Mucosa of descending colon (tissue), 3 donors: Measurements from ENCODE around the gene OLR1. TPM values are rescaled to one million over a fixed set of nuclear protein-coding genes. Genes with fewer than 3 reads are reported as not detected.
"Not testable (repeated sequence)": the region's sequence is repeated elsewhere in the genome, so short reads cannot be mapped to it uniquely, and the experiment has no call there.

Experiments used
- ATAC-seq: fragments of 200-7000 bp; cut with Tn5 transposase; one replicate; pipeline ENCODE4 v1.9.1; 2020; ENCODE audit warnings: mild to moderate bottlenecking, moderate library complexity
- DNase-seq, 3 donors: peaks; one replicate each; pipeline ENCODE4 v3.0.0-alpha.2; 2020
- H3K36me3 ChIP-seq: fragments of 200-600 bp; one replicate; pipeline ENCODE4 v1.8.0; 2021; ENCODE audit warnings: low read depth, mild to moderate bottlenecking
- H3K4me1 ChIP-seq: fragments of 200-600 bp; one replicate; pipeline ENCODE4 v1.8.0; 2021; ENCODE audit warnings: low read depth, mild to moderate bottlenecking
- H3K4me3 ChIP-seq: fragments of 200-600 bp; one replicate; pipeline ENCODE4 v1.8.0; 2021; ENCODE audit warnings: mild to moderate bottlenecking
- H3K9me3 ChIP-seq: fragments of 200-600 bp; one replicate; pipeline ENCODE4 v1.8.0; 2021; ENCODE audit warnings: mild to moderate bottlenecking
- CTCF ChIP-seq: fragments of 200-600 bp; IDR thresholded peaks from one replicate; pipeline ENCODE4 v1.8.0; 2022; ENCODE audit warnings: antibody characterized with exemption, mild to moderate bottlenecking
- intact Hi-C, 2 donors: fragments of 100-400 bp; cut with DNase I in 1 of 2; cut with micrococcal nuclease in 1 of 2; formaldehyde crosslinking; loops; one replicate each; pipeline versions ENCODE4 v1.11.0 to v1.11.1; 2022; cut with DNase I, micrococcal nuclease
- total RNA-seq, 3 donors: library from RNA; stranded (reverse); fragmentation: NEBNext Ultra II Directional in 2 of 3; extraction: Animal tissue kit (Norgen Biotek cat#: 25700) in 2 of 3; gene quantifications; one replicate each; pipeline versions ENCODE4 v1.2.1 to v1.2.4, GENCODE V29; 2021 to 2023
- donor health status: DM: no; HTN: no; CAD: no; lungs with moderate emphysema.
- donor health status: DM: no; HTN: no; CAD: no.
- donor health status: DM: no; HTN: yes; CAD: no.

The OLR1 gene
- total RNA-seq, 3 donors from 2014 or later: 0.63 TPM; not detected in 2

GRCh38 chr12:10196210-10196609, 24.3 kb upstream of the OLR1 start:
- H3K36me3 ChIP-seq: no peaks in the 10 kb centered on the region
- H3K4me3 ChIP-seq: no peak overlapping the region
- no peaks in the 10 kb centered on the region for H3K9me3 ChIP-seq
- no peak for TF ChIP-seq CTCF
- no peak for ATAC-seq
- H3K4me1 ChIP-seq: no peaks in the 10 kb centered on the region
- DNase-seq: no peak
- intact Hi-C loops: no loop called here

GRCh38 chr12:10194160-10194670, 22.3 kb upstream of the OLR1 start:
- no peaks in the 10 kb centered on the region for H3K4me1 ChIP-seq
- no peaks in the 10 kb centered on the region for H3K36me3 ChIP-seq
- no peak for ATAC-seq
- H3K4me3 ChIP-seq: no peak overlapping the region
- H3K9me3 ChIP-seq: no peaks in the 10 kb centered on the region
- no peak for DNase-seq
- no peak for TF ChIP-seq CTCF
- intact Hi-C loops: no loop called here

- no peaks in the 10 kb centered on the region for H3K36me3 ChIP-seq
- H3K9me3 ChIP-seq: no peaks in the 10 kb centered on the region
- no peak for TF ChIP-seq CTCF
- ATAC-seq: no peak
- intact Hi-C loops: loop anchor here in 1 of 2 donors (2.0 kb wide), 1 partner anchor 39 kb away; no protein-coding TSS in a partner anchor
- H3K4me1 ChIP-seq: no peaks in the 10 kb centered on the region
- no peak for DNase-seq
- no peak overlapping the region for H3K4me3 ChIP-seq
These were observed 19.9 kb upstream of the OLR1 start for GRCh38 chr12:10191865-10192264.

- Histone ChIP-seq H3K4me3 (no peak overlapping the region), H3K36me3 (no peaks in the 10 kb centered on the region), H3K4me1 (no peaks in the 10 kb centered on the region), H3K9me3 (no peaks in the 10 kb centered on the region)
- intact Hi-C loops: loop anchor here in 1 of 2 donors (2.0 kb wide), 1 partner anchor 38 kb away; no protein-coding TSS in a partner anchor
- ATAC-seq (peak; percentile 92), DNase-seq (peak in 2 of 3 donors; percentile 54 to 75)
- peak; percentile 46 for TF ChIP-seq CTCF
These were observed 18.8 kb upstream of the OLR1 start for GRCh38 chr12:10190558-10191388.

- Histone ChIP-seq H3K36me3 (no peaks in the 10 kb centered on the region), H3K4me1 (peaks cover 2% of the 10 kb centered on the region), H3K9me3 (no peaks in the 10 kb centered on the region), H3K4me3 (no peak overlapping the region)
- no peak for TF ChIP-seq CTCF
- ATAC-seq: no peak
- DNase-seq: no peak
- intact Hi-C loops: loop anchor here in 1 of 2 donors (2.0 kb wide), 1 partner anchor 37 kb away; no protein-coding TSS in a partner anchor
These were observed 17.7 kb upstream of the OLR1 start for GRCh38 chr12:10189653-10190052.

GRCh38 chr12:10186958-10187357, 15.0 kb upstream of the OLR1 start:
- intact Hi-C loops, H3K9me3 ChIP-seq, H3K4me3 ChIP-seq, DNase-seq, H3K4me1 ChIP-seq, ATAC-seq, H3K36me3 ChIP-seq: not testable (repeated sequence)
